Aorta (tissue), 5 donors: ENCODE measurements around the gene SAXO1. TPM values are rescaled to one million over a fixed set of nuclear protein-coding genes. Genes with fewer than 3 reads are reported as not detected.

Experiments
- ATAC-seq: fragments of 200-7000 bp; cut with Tn5 transposase; one replicate; pipeline ENCODE4 v1.9.1; 2022; ENCODE audit warnings: moderate library complexity; ENCODE audit not compliant: low FRiP score
- DNase-seq, 2 donors: peaks; one replicate each; pipeline ENCODE4 v3.0.0-alpha.2; 2020
- H3K27ac ChIP-seq, 2 donors: one replicate each; pipeline ENCODE4 v1.5.1; 2013; ENCODE audit warnings: low read length in 2 of 2, mild to moderate bottlenecking in 2 of 2, moderate library complexity in 2 of 2, control low read depth in 1 of 2, inconsistent platforms in 1 of 2, low read depth in 1 of 2
- H3K27me3 ChIP-seq, 2 donors: one replicate each; pipeline ENCODE4 v1.6.1; 2013; ENCODE audit warnings: control low read depth in 1 of 2, low read length in 1 of 2, mild to moderate bottlenecking in 1 of 2, moderate library complexity in 1 of 2; ENCODE audit not compliant: insufficient read depth in 2 of 2, control insufficient read depth in 1 of 2
- H3K36me3 ChIP-seq, 2 donors: one replicate each; pipeline ENCODE4 v1.6.1; 2013; ENCODE audit warnings: control low read depth in 1 of 2, low read length in 1 of 2, mild to moderate bottlenecking in 1 of 2; ENCODE audit not compliant: insufficient read depth in 2 of 2, control insufficient read depth in 1 of 2
- H3K4me1 ChIP-seq, 2 donors: one replicate each; pipeline ENCODE4 v1.6.1; 2013; ENCODE audit warnings: low read length in 2 of 2, control low read depth in 1 of 2, mild to moderate bottlenecking in 1 of 2, moderate library complexity in 1 of 2; ENCODE audit not compliant: insufficient read depth in 2 of 2, control insufficient read depth in 1 of 2
- H3K4me3 ChIP-seq, 2 donors: one replicate each; pipeline ENCODE4 v1.5.1; 2013; ENCODE audit warnings: low read length in 2 of 2, control low read depth in 1 of 2, mild to moderate bottlenecking in 1 of 2
- H3K9me3 ChIP-seq: one replicate; pipeline ENCODE4 v1.6.1; 2013; ENCODE audit warnings: mild to moderate bottlenecking, low read length; ENCODE audit not compliant: control insufficient read depth
- WGBS, 2 donors: extraction: QIAGEN DNeasy Blood & Tissue Kit; methylation state at CpG; one replicate each; pipeline ENCODE4 v1.1.7; 2013; 5-methylcytosine and 5-hydroxymethylcytosine counted together
- intact Hi-C, 2 donors: fragments of 100-400 bp; cut with DNase I; formaldehyde crosslinking; loops; one replicate each; pipeline versions ENCODE4 v1.14.2 to v1.15.0; 2022
- polyA plus RNA-seq, 2 donors: library from polyadenylated mRNA; stranded (reverse); fragments of 200-250 nt; gene quantifications; one replicate each; pipeline ENCODE4 v1.2.3, GENCODE V29; 2013
- total RNA-seq, 2 donors: library from RNA; stranded (reverse); fragmentation: NEBNext Ultra II Directional; extraction: Animal tissue kit (Norgen Biotek cat#: 25700); gene quantifications; one replicate each; pipeline ENCODE4 v1.2.1, GENCODE V29; 2021
- donor health status: healthy with polysubstance abuse.
- donor health status: Bipolar disorder and iron deficiency.
- donor health status: DM: no; HTN: no; CAD: no.
- donor health status: DM: no; HTN: no; CAD: no.
- donor health status: DM: yes; HTN: yes; CAD: no.

The SAXO1 gene
- total and polyA plus RNA-seq, 4 donors = 0.24 to 0.29 TPM; not detected in 2

DNA sequence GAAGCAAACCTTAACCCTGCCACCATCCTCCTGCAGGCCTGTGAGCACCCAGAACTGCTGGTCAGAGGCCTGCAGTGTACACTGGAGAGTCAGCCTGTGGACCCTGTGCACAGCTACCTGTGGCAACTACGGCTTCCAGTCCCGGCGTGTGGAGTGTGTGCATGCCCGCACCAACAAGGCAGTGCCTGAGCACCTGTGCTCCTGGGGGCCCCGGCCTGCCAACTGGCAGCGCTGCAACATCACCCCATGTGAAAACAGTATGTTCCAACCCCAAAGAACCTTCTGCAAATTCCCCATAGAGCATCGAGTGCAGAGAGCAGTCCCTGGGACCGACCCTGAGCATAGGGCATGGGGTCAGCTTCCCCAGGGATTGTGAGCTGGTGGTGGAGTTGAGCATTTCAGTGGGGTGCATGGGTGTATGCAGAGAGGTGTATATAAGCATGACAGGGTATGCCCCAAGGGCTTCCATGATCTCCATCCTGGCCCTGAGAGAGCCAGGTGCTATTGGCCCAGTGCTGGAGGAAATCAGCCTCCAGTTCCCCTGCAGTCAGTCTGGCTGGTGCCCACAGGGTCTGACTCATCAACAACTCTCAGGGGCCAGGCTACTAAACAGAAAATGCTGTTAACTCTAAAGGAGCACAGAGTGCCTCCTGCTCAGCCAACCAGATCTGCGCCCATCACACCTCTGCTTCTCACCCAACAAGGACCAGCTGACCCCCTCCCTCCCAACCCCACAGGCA is 126.2 kb downstream of the SAXO1 start:
- ATAC-seq (peak; percentile 53), DNase-seq (peak in 1 of 2 donors; percentile 60)
- no peaks in the 10 kb centered on the region for H3K27me3 ChIP-seq
- no peak overlapping the region for H3K4me3 ChIP-seq
- H3K4me1 ChIP-seq = no peaks in the 10 kb centered on the region
- no peaks in the 10 kb centered on the region for H3K9me3 ChIP-seq
- H3K27ac ChIP-seq = no peak overlapping the region
- 93 to 94% methylated on average over 9 of the region's 9 CpGs for WGBS, 2 donors
- intact Hi-C loops = no loop called here
- peaks cover 0 to 4% of the 10 kb centered on the region in 2 donors for H3K36me3 ChIP-seq

DNA sequence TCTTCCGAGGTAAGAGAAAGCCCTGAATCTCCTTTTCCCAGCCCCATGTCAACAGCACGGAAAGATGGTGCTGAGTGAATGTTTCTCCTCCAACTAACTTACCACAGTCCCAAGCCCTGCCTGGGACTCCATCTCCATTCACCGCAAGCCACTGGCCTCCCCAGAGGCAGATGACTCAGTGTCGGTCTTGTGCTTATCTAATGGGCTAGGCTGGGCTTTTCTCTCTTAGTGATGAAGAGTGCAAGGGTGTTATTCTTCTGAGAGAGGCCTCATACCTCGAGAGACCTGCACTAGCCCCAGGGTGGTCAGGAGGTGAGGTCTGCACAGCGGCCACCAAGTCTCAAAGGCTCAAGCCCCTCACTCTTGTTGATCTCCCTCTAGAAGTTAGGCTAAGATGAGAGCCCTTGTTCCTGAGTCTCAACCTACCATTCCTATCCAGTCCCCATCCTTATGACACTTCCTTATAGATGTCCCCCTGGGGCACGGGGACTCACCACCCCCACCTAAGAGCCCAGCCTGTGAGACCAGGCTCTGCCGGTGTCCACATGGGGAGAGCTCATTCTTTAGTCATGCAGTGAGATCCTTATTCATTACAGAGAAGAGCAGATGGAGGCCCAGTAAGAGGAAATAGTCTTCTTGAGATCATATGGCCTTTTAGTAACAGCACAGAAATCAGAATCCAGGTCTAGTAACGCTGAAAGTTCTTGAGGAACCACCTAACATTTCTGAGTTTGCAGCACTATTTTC is 127.0 kb downstream of the SAXO1 start:
- no peak for DNase-seq
- H3K27me3 ChIP-seq = no peaks in the 10 kb centered on the region

DNA sequence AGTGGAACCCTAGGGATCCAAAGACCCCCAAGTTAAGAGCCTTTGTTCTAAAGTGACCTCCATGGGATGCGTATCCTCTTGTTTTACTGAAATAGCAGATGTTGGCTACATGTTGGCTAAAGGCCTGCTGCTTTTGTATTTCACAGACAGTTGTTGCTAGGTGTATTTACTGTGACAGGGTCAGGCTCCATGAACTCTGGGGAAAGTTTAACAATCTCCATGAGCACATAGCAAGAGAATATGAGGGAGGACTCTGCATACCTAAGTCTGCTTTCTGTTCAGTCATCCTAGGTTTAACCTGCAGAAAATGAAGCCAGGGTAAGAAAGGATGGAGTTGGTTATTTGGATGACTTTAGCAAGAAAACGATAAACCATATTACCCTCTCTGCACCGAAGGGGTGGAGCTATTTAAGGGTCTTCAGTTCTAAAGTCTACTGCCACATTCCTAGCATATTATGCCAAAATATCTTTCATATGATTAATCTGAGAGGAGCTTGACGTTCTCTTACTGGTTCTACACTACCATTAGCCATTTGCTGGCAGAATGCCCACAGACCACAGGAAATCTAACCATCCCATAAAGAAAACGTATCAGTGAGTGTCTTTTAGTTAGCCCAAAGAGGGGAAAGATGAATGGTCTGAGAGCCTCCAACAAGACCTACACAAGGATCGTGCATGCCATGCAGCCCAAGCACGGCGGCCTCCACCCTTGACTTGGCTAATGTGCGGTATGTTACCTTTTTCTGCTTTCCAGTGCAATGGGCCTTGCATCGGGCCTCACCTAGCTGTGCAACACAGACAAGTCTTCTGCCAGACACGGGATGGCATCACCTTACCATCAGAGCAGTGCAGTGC is 127.8 kb downstream of the SAXO1 start:
- H3K36me3 ChIP-seq = peaks cover 0 to 4% of the 10 kb centered on the region in 2 donors
- no peak overlapping the region for H3K27ac ChIP-seq
- H3K4me1 ChIP-seq = no peaks in the 10 kb centered on the region
- ATAC-seq (no peak), DNase-seq (no peak)
- intact Hi-C loops = no loop called here
- H3K27me3 ChIP-seq = no peaks in the 10 kb centered on the region
- 81 to 85% methylated on average over 11 of the region's 11 CpGs for WGBS, 2 donors
- no peaks in the 10 kb centered on the region for H3K9me3 ChIP-seq
- no peak overlapping the region for H3K4me3 ChIP-seq

More for the DNA sequence above, 127.0 kb downstream of the SAXO1 start:
- ATAC-seq = no peak
- 94 to 95% methylated on average over 9 of the region's 9 CpGs for WGBS, 2 donors
- no peak overlapping the region for H3K27ac ChIP-seq
- H3K4me3 ChIP-seq = no peak overlapping the region
- peaks cover 0 to 4% of the 10 kb centered on the region in 2 donors for H3K36me3 ChIP-seq
- no peaks in the 10 kb centered on the region for H3K9me3 ChIP-seq
- intact Hi-C loops = no loop called here
- no peaks in the 10 kb centered on the region for H3K4me1 ChIP-seq

DNA sequence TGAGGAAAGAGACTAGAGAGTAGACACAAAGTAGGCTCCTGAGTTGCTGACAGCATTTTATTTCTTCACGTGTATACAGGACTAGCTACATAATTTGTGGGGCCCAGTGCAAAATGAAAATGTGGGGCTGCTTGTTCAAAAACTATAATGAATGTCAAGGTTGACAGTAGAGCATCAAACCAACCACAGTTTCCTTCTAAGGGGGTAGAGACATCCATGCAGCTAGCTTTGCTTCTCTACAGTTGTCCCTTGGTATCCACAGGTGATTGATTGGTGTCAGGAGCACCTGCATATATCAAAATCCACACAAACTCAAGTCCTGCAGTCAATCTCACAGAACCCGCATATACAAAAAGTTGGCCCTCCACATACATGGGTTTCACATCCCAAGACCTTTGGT is 129.6 kb downstream of the SAXO1 start:
- Histone ChIP-seq H3K4me1 (no peaks in the 10 kb centered on the region), H3K27me3 (no peaks in the 10 kb centered on the region), H3K9me3 (no peaks in the 10 kb centered on the region), H3K27ac (no peak overlapping the region), H3K36me3 (peaks cover 0 to 4% of the 10 kb centered on the region in 2 donors), H3K4me3 (no peak overlapping the region)
- intact Hi-C loops = no loop called here
- no peak for DNase-seq
- WGBS, 2 donors = 94 to 98% methylated on average over 2 of the region's 2 CpGs
- no peak for ATAC-seq

DNA sequence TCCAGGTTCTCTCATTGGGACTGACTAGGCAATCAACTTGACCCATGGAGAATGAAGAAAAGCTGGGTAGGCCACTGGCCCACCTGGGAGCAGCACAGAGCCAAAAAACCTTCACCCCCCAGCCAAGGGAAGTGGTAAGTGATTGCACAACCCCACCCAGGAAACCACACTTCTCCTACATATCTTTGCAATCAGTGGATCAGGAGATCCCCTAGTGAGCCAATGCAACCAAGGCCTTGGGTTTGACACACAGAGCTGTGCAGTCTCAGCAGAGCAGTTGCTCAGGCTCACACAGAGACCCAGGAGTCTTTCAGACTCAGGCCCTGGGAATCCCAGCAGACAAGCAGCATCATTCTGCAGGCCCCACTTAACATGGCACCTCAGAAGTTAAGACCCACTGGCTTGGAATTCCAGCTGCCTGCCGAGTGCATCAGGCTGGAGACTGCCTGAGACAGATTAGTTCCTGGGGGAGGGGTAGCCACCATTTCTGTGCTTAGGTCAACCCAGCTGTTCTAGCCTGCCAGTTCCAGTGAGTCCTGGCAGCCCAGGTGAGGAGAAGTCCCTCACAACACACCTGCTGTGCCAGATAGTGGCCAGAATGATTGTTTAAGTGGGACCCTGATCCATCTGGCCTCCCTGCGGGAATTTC is 136.4 kb downstream of the SAXO1 start:
- peaks cover 4% of the 10 kb centered on the region for H3K9me3 ChIP-seq

DNA sequence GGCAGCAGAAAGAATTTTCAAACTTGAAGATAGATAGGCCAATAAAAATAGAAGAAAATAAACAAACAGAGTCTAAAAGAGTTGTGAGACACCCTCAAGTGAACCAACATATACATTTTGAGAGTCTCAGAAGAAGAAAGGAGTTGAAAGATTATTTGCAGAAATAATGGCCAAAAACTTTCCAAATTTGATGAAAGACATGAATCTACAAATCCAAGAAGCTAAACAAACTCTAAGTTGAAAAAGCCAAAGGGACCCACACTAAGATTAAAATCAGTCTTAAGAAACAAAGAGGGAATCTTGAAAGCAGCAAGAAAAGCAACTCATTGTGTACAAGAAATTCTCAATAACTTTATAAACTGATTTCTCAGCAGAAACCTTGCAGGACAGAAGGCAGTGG is 137.0 kb downstream of the SAXO1 start:
- no peak for ATAC-seq
- intact Hi-C loops = no loop called here
- Histone ChIP-seq H3K27ac (no peak overlapping the region), H3K27me3 (no peaks in the 10 kb centered on the region), H3K36me3 (peaks cover 0 to 10% of the 10 kb centered on the region in 2 donors), H3K9me3 (peaks cover 4% of the 10 kb centered on the region), H3K4me1 (no peaks in the 10 kb centered on the region), H3K4me3 (no peak overlapping the region)
- DNase-seq = no peak

More for the DNA sequence above, 136.4 kb downstream of the SAXO1 start:
- Histone ChIP-seq H3K4me3 (no peak overlapping the region), H3K4me1 (no peaks in the 10 kb centered on the region), H3K36me3 (peaks cover 0 to 10% of the 10 kb centered on the region in 2 donors), H3K27me3 (no peaks in the 10 kb centered on the region), H3K27ac (no peak overlapping the region)
- ATAC-seq (no peak), DNase-seq (no peak)
- intact Hi-C loops = no loop called here
- 94 to 100% methylated on average over 2 of the region's 2 CpGs for WGBS, 2 donors

DNA sequence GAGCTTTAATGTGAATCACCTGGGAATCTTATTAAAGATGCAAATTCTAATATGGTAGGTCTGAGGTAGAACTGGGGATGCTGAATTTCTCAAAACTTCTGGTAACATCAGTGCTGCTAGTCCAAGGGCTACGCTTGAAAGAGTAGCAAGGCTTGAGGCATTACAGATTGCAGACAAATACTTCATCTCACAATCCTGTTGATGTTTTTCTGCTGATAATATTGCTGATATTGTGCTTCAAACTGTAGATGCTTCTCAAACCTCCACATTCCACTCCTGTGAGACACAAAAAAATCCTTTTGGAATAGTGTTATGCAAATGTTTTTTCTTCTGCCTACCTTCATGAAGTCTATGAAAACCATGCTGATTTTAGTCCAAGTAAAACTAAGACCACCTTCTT is 139.5 kb downstream of the SAXO1 start:
- intact Hi-C loops = no loop called here
- no peaks in the 10 kb centered on the region for H3K4me1 ChIP-seq
- ATAC-seq (no peak), DNase-seq (no peak)
- H3K27ac ChIP-seq = no peak overlapping the region
- no peak overlapping the region for H3K4me3 ChIP-seq
- peaks cover 4% of the 10 kb centered on the region for H3K9me3 ChIP-seq
- peaks cover 5 to 10% of the 10 kb centered on the region in 2 donors for H3K36me3 ChIP-seq
- WGBS, 2 donors = 94 to 97% methylated on average over 1 of the region's 1 CpG
- no peaks in the 10 kb centered on the region for H3K27me3 ChIP-seq

DNA sequence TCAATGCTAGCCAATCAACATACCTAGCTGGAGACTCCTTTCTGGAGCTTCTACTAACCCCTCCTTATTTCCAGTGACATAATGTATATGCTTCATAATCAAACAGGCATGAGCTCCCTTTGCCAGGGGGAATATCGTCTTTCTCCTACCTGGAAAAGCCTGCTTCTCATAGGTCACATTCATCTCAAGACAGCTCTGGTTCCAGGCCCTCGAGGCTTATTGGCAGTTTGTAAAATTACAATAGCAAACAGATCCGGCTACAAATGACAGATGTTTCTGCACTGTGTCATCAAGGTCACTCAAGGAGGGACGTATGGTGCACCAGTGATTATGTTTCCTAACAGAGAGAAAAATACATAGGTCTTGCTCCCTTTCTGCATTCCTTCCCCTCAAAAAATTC is 140.0 kb downstream of the SAXO1 start:
- Histone ChIP-seq H3K4me1 (no peaks in the 10 kb centered on the region), H3K9me3 (peaks cover 4% of the 10 kb centered on the region), H3K36me3 (peaks cover 9 to 10% of the 10 kb centered on the region in 2 donors), H3K27me3 (no peaks in the 10 kb centered on the region), H3K4me3 (no peak overlapping the region), H3K27ac (no peak overlapping the region)
- intact Hi-C loops = no loop called here
- DNase-seq = no peak
- 72 to 87% methylated on average over 4 of the region's 4 CpGs for WGBS, 2 donors
- no peak for ATAC-seq
